Measurements from ENCODE around the gene TMEM134.
"Not testable (repeated sequence)": the region's sequence is repeated elsewhere in the genome, so short reads cannot be mapped to it uniquely, and the experiment has no call there.

Gene TMEM134

GRCh38 chr11:67483831-67484665, 15.0 kb upstream of the TMEM134 start:
- peak; percentile 64 for DNase-seq

- DNase-seq: peak; percentile 98
These were observed 14.1 kb upstream of the TMEM134 start, which contains the start of gene AIP for GRCh38 chr11:67482827-67483798. Gene AIP, plus strand, starts transcription at chr11:67483026. Its CDS starts 133 bp downstream, at chr11:67483159.

DNA sequence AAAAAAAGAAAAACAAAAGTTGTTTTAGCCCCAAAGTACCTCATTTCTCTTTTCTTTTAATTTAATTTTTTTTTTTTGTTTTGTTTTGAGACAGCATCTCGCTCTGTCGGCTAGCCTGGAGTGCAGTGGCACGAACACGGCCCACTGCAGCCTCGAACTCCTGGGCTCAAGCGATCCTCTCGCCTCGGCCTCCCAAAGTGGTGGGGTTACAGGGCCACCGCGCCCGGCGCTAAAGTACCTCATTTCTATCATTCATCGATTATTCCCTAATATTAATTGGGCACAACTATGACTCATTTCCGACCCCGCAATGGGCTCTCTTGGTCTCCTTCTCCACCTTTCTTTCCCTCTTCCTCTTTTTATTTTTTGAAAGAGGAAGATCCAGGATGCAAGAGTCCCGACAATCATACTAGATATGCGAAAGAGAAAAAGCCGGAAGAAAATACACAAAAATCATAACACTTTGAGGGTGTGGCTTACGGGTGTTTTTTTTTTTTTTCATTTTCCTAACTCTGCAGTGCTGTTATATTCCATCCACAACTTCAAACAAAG, 13.3 kb upstream of the TMEM134 start:
- no peak for DNase-seq

DNA sequence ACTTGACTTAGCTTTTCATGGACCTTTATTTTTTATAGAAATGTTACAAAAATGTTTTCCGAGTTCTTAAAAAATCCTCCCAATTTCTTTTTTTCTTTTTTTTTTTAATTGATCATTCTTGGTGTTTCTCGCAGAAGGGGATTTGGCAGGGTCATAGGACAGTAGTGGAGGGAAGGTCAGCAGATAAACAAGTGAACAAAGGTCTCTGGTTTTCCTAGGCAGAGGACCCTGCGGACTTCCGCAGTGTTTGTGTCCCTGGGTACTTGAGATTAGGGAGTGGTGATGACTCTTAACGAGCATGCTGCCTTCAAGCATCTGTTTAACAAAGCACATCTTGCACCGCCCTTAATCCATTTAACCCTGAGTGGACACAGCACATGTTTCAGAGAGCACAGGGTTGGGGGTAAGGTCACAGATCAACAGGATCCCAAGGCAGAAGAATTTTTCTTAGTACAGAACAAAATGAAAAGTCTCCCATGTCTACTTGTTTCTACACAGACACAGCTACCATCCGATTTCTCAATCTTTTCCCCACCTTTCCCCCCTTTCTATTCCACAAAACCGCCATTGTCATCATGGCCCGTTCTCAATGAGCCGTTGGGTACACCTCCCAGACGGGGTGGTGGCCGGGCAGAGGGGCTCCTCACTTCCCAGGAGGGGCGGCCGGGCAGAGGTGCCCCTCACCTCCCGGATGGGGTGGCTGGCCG, 8.4 kb upstream of the TMEM134 start:
- not testable (repeated sequence) for DNase-seq

- not testable (repeated sequence) for DNase-seq
These were observed 7.6 kb upstream of the TMEM134 start for GRCh38 chr11:67476692-67477091.

- no peak for DNase-seq
These were observed 3.8 kb upstream of the TMEM134 start for GRCh38 chr11:67472882-67473281.

DNA sequence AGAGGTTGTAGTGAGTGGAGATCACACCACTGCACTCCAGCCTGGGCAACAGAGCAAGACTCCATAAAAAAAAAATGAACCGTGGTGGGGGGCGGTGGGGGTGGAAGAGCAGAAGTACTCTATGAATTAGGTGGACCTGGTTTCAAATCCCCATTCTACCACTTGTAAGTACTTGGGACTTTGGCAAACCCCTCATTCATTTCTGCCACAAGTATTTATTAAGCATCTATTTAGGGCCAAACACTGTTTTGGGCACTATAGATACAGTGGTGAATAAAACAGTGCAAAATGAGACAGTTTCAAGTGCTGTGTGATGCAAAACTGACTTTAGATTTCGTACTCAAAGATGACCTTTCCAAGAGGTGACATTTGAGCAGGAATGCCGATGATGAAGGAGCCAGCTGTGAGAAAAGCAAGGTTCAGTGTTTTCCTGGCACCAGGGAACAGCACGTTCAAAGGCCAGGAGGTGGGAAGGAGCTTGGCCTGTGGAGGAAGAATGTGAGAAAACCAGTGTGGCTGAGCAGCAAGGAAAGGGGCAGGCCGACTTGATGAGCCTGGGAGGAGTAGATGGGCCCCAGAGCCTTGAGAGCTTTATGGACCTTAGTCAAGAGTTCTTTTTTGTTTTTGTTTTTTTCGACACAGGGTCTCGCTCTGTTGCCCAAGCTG, 1.4 kb upstream of the TMEM134 start:
- no peak for DNase-seq

- no peak for DNase-seq
These were observed 409 bp upstream of the TMEM134 start for GRCh38 chr11:67469508-67469811.

DNA sequence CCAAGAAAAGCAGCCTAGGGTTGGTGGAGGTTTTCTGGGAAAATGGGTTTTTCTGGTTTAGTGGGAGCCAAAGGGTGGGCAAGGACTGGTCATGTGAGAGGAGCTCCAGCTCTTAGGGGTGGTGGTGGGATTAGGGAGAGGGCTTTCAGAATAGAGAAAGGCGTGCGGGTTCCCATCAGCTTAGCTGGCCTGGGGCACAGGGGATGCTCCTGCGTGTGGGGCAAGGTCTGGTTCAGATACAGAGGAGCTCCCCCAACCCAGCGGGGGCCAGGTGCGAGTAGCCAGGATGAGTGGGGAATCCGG, 644 bp downstream of the TMEM134 start:
- no peak for DNase-seq

GRCh38 chr11:67468056-67468455, 995 bp downstream of the TMEM134 start:
- peak; percentile 59 for DNase-seq

- no peak for DNase-seq
These were observed 1.9 kb downstream of the TMEM134 start for GRCh38 chr11:67466962-67467771.

- DNase-seq: no peak
These were observed 2.7 kb downstream of the TMEM134 start for GRCh38 chr11:67466367-67466766.

DNA sequence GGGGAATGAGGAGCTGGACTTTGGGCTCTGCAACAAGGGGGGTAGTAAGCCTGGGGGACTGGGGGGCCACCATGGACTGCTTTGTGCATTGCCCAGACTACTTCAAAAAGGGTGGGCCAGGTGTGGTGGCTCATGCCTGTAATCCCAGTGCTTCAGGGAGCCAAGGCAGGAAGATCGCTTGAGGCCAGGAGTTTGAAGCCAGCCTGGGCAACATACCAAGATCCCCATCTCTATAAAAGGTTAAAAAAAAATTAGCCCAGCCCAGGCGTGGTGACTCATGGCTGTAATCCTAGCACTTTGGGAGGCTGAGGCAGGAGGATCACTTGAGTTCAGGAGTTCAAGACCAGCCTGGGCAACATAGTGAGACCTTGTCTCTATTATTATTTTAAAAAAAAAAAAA, 3.5 kb downstream of the TMEM134 start:
- DNase-seq: not testable (repeated sequence)

GRCh38 chr11:67465189-67465510, 3.9 kb downstream of the TMEM134 start:
- no peak for DNase-seq

GRCh38 chr11:67464411-67465188, 4.5 kb downstream of the TMEM134 start:
- peak; percentile 93 for DNase-seq

- no peak for DNase-seq
These were observed 5.2 kb downstream of the TMEM134 start for GRCh38 chr11:67463680-67464410.

DNA sequence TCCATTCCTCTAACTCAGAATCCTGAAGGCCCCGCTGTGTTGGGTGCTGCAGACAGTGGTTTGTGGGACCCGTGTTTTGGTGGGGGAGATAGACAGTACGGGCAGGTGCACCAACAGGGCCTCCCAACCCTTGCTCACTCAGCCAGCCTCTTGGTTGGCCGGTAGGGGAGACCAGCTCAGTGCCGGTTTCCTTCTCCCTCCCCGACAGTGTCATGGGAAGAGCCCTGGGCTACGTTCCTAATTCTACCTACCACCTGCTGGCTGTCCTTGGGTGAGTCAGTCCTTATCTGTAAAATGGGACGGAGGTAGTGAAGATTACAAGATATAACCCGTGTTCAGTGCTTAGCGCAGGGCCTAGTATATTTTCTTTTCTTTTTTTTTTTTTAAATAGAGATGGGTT, 5.9 kb downstream of the TMEM134 start:
- no peak for DNase-seq

GRCh38 chr11:67458266-67458665, 10.8 kb downstream of the TMEM134 start:
- no peak for DNase-seq

DNA sequence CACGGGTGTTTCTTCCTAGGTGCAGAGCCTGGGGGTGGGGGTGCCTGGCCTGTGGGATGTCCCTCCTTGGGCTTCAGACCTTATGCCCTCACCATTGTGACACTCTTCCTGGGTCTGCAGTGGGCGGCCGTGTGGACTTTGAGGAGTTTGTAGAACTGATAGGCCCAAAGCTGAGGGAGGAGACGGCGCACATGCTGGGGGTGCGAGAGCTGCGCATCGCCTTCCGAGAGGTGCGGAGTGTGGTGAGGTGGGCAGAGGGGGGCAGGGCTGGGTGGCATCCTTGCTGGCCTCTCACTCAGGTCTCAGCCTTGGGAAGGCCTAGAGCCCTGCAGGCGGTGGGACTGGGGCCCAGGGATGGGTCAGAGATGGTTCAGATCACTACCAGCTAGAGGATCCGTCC, 11.6 kb downstream of the TMEM134 start:
- DNase-seq: no peak

- DNase-seq: no peak
These were observed 12.9 kb downstream of the TMEM134 start for GRCh38 chr11:67456068-67456705.

All from stimulated activated CD8-positive, alpha-beta memory T cell treated with anti-CD3 and anti-CD28 coated beads, Interleukin-4, amount 100 ng/mL, for 48 hours (primary cell).